Measurements from ENCODE around the gene CACNA1S. TPM values are rescaled to one million over a fixed set of nuclear protein-coding genes. Genes with fewer than 3 reads are reported as not detected.

CACNA1S gene
- total RNA-seq, 1 experiment from 2014 or later = not detected

DNA sequence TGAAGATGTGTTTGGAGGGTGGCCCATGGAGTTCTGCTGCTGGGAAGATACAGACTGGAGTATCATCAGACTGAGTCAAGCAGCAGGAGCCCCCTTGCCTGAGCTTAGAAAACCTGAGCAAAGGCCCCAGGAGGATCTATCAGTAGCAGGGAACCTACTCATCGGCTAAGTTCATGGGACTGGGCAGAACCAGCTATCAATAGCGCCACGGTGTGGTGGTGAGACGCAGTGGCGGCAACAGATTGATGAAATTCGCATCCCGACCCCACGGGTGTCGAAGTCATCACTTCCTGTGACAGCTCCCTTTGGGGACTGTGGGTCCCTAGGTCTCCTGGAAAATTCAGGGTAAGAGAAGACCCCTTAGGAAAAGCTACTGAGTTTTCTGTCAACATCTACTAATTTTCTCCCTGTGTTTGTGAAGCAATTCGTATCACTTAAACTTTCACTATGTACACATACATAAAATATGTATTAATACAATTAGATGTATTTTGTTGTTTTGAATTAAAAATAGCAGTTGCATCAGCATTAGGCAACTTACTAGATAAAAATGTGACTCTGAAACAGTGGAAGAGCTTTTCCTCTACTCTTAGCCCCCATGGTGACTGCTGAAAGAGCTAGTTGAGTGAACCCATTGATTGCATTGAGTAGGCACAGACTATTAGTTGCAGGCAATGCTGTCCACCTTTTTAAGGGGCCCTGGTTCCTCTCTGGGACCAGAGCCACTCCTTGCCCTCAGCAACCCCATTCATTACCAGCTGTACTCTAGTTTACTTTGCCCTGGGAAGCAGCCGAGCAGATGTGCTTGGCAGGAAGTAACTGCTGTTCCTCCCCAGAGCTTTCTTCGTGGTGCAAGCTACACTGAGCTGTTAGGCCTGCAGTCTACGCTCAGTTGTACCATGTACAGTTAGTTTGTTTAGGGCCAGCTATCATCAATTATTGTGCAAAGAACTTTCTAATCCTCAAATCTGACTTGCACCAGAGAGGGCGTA lies 7.3 kb upstream of the CACNA1S start:
- peak; percentile 36 for DNase-seq (ENCODE audit: low read depth)

DNA sequence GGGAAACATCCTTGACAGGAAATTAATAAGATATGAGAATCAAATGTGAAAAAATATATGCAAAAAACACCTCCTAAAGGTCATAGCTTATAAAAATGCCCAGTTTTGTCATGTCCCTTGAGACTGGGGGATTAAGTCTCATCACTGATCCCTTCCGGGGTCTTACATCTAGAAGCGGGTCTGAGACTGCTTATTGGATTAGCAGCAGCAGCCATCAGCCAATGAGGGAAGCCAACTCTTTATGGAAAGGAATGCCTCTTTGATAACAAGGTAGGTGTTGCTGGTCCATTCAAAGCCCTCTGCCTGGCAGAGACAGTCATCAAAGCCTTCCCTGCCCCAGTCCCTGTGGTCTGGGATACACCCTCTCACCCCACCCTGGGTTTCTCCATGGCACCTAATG lies 3.9 kb upstream of the CACNA1S start:
- no peak for DNase-seq (ENCODE audit: low read depth)

DNA sequence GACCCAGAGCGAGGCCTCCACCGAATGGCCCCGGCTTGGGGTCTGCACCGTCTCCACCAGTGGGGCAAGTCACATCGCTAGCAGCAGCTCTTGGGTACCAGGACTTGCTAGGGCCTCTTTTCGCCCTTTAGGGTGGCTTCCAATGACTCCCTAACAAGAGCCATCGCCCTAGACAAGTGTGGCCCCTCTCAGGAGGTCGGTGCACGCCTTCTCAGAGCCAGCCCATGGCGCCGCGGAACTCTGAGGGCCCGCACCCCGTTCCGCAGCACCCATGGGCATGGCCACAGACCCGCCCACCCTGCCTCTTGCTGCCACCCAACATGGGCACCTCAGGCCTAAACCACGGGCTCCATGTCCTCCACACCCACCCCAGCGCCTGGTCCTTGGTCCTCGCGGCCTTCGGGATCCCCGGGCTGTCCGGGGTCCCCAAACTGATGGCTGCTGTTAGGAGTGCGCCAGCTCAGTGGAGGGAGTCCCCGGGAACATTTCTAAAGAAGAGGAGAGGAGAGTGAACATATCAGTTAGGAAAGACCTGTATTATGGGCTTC lies 3.2 kb upstream of the CACNA1S start:
- DNase-seq (ENCODE audit: low read depth) = no peak

DNA sequence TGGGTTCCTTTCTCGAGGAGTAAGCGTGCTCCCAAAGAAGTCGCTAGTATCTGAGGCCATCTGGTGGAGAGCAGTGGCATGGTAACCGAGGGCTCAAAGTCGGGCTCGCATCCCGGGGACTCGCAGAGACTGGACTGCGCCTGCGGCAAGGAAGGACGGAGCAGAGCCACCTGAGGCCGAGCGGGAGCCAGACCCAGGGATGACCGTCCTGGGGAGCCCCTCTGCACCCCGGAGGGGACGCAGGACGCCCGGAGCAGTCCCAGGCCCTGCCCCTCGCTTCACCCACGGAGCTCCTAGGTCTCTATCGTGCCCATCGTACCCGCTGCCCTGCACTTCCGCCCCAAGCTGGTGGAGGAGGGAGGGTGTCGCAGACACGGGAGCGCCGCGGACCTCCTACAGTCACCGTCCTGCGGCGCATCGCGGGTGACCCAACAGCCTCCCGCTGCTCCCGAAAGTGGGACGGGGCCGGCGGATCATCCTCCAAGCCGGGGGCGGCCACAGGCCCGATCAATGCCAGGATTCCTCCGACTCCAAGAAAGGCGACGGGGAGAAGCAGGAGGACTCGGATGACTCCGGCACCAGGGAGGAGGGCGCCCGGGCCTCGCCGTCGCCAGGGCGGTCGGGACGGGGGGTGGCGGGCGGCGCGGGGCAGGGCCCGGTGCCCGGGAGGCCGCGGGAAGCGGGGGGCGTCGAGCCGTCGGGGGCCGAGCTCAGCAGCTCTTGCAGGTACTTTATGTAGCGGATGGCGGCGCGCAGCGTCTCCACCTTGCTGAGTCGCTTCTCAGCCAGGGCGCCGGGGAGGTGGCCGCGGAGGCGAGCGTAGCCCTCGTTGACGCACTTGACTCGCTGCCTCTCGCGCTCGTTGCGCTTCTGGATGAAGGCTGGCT lies 2.3 kb upstream of the CACNA1S start:
- peak; percentile 87 for DNase-seq (ENCODE audit: low read depth)

DNA sequence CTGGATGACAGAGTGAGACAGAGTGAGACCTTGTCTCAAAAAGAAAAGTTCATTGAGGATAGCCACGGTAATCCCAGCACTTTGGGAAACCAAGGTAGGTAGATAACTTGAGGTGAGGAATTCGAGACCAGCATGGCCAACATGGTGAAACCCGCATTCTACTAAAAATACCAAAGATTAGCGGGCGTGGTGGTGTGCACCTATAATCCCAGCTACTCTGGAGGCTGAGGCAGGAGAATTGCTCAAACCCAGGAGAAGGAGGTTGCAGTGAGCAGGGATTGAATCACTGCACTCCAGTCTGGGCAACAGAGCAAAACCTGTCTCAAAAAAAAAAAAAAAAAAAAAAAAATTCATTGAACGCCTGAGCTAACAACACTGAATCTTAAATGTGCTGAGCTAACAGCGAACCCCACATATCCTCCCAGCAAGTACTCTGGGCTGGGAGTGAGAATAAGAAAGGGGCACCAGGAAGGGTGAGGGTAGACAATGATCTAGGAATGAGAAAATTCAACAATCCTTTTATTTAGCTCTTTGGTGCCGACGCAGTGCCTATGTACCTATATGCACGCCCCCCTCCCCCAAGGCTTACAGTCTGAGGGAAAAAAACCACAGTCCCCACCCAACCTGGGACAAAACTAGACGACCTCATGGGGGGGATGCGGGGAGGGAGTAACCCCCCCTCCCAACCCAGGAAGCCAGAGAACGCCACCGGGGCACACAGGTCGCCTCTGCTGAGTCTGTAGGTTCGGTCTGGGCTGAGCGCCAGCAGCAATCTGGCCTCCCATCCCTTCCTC lies 1.4 kb upstream of the CACNA1S start:
- no peak for DNase-seq (ENCODE audit: low read depth)

DNA sequence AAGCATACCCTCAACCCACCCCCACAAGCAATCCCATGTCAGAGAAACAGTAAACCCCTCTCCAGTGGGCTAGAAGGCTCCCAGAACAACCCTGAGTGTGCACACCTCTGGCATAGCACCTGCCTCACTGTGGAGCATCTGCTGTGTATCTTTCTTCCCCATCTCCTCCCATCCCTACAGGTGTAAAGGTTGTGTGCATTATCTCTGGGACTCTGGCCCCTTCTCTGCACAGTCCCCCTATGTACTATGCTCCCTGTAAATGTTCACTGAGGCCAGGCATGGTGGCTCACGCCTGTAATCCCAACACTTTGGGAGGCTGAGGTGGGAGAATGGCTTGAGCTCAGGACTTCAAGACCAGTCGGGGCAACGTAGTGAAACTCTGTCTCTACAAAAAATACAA lies 700 bp upstream of the CACNA1S start:
- no peak for DNase-seq (ENCODE audit: low read depth)

DNA sequence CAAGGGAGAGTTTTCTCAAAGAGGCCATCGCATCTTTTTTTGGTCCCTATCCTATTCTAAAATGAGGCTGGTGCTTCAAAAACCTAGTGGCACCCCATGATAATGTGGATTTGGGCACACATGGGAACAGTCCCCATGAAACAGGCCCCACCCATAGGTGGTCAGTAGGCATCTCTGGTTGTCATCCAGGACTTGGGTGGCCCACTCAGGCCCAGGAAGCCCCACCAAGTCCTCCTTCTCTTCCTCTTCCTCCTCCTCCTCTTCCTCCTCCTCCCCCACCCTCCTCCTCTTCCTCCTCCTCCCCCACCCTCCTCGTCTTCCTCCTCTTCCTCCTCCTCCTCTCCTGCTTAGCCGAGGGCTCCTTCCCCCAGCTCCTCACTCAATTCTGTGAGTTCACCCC lies 554 bp downstream of the CACNA1S start:
- DNase-seq (ENCODE audit: low read depth) = no peak

DNA sequence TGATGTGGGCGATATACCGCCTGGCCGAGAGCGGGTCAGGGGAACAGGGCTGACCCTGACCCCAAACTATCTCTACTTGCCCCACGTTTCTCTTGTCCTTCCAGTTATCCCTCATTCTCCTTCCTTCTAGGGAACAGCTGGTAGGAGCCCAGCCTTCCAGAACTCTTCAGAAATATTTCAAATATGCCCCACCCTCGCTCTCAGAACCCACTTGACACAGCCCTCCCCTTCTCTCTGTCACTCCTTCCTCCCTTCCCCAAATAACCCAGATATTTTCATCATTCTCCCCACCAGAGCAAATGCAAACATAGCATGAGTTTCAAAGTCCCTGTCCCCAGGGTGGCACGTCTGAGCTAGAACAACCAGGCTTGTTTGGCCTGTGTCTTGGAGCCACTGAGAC lies 1.1 kb downstream of the CACNA1S start:
- DNase-seq (ENCODE audit: low read depth) = no peak

DNA sequence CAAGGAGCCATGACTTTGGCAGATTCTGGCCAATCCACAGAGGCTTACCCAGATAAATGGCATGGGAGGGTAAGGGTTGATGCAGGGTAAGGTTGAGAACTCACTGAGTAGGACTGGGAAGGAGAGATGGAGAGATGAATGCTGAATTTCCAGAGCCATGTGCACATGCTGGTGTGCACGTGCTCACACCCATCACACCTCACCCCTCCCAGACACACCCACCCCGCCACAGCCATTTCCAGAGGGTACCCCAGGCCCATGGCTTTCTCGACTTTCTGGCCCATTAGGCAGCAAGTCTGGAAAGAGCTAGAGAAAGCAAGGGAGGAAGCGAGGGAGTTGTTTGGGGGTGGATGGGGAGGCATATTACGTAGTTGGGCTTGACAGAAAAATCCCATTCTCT lies 1.6 kb downstream of the CACNA1S start:
- DNase-seq (ENCODE audit: low read depth) = no peak

DNA sequence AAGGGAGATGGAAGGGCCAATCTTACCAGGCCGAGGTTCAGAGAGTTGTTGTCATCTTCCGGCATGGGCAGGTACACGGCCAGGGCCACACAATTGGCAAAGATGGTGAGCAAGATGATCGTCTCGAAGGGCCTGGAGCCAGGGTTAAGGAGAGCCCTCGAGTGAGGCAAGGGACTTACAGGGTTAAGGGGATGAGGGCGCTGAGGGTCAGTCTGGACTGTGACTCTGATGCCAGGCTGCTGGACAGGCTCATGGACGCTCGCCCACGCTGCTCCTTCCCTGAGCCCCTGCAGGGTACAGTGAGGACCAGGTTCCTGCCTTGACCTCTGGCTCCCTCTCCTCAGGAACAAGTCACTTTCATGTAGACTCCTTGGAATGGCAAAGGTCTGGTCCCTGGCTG lies 2.1 kb downstream of the CACNA1S start:
- DNase-seq (ENCODE audit: low read depth) = no peak

DNA sequence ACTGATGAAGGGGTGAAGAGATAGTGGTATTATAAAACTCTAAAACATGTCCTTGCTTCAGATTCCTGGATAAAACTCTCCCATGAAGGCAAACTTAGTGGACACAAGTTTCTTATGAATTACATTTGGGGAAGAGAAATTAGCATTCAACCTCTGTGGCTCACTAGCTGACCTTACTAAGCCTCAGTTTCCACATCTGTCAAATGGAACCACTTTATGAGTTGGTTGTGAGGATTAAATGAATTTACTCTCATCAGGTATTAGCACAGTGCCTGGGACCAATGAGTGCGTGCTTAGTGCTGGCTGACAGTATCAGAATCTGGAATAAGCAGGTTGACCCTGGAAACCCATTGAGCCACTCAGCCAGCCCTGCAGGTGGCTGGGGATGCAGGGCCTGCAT lies 2.6 kb downstream of the CACNA1S start:
- no peak for DNase-seq (ENCODE audit: low read depth)

DNA sequence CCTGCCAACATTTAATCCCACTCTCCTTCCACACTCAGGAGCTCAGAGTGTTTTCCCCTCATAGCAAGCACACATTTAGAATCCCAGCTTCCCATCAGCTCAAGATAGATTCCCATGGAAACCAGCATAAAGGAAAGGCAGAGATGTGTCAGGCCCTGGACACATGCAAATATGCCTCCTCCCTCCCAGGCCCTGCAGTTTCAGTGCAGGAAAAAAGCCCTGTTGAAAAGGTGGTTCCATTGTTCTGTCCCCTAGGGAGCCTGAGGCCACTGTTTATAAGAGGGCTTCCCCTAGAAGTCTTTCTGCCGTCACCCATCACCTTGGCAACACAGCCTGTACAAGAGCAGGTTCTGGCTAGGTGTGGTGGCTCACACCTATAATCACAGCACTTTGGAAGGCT lies 3.6 kb downstream of the CACNA1S start:
- no peak for DNase-seq (ENCODE audit: low read depth)

DNA sequence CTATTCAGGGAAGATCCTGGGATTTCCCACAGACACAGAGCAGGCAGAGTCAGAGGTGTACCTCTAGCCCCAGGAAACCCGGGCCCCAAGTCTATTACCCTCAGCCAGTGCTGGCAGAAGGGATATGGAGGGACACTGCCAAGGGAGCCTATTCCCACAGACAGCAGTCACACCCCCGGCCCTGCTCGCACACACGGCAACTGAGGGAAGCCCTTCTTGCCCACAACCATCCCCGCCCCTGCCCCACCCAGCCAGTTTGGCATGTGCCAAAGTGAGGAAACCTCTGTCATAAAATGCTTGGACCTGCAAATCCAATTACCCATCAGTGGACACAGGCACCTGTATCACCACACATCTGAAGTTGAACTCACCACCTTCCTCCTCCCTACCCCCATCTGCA lies 6.5 kb downstream of the CACNA1S start:
- DNase-seq (ENCODE audit: low read depth) = no peak

DNA sequence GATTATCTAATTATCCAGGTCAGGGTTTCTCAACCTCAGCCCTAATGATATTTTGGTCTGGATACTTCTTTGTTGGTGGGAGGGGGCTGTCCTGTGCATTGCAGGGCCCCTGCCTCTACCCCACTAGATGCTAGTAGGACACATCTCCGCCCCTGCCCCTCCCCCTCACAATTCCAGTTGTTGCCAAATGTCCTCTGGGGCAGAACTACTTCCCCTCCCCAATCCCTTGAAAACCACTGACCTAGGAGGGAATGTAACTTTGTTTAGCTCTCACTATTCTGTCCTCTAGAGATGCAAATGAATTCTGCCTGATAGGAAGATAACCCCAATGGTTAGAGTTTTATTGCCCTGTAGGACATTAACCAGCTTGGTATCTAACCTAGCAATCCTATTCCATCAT lies 8.1 kb downstream of the CACNA1S start:
- no peak for DNase-seq (ENCODE audit: low read depth)

DNA sequence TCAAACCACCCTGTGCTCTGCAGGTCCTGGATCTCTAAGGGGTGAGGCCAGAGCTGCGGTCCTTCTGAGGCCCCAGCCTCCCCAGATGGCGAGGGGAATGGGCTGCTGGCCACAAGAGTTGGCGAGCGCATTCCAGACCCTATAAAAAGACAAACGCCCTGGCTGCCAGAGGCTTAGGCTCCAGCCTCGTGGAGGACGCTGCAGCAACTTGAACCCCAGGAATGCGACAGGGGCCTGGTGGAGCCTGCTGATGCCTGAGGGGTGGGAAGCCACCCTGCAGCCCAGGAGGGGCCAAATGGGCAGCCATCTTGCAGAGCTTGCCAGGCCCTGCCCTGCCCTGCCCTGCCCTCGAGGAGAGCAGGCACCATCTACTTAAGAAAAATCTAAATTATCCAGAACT lies 8.6 kb downstream of the CACNA1S start:
- DNase-seq (ENCODE audit: low read depth) = no peak

DNA sequence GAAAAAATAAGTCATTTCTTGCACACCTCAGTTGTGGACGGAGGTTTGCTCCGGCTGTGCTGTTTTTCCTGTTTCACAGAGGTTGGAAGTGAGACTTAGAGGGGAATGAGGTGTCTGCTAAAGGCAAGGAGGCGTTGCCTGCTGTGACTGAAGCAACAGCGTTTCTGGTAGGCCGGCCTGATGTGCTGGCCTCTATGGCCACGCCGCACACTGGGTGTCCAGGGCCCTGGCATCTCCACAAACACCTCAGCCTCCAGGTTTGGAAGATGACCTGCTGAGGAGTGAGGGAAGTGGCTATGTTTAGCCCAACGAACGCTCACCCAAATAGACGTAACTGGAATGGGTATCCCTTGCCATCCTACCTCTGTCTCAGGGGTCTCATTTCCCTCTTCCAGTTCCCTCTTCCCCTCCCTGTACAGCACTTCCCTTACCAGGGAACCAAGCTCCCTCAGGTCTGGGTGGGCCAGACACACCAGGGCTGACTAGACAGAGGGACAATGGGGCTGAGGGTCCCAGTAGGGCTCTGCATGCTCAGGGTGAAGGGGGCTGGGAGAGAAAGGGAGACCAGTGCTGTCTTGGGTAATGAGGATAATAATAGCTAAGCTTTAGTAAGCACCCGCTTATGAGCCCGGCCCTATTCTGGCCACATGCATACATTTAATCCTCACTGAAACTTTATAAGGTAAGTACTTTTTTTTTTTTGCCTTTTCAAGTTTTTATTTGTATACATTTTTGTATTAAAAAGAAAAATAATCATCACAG lies 11.9 kb downstream of the CACNA1S start:
- DNase-seq (ENCODE audit: low read depth) = no peak

DNA sequence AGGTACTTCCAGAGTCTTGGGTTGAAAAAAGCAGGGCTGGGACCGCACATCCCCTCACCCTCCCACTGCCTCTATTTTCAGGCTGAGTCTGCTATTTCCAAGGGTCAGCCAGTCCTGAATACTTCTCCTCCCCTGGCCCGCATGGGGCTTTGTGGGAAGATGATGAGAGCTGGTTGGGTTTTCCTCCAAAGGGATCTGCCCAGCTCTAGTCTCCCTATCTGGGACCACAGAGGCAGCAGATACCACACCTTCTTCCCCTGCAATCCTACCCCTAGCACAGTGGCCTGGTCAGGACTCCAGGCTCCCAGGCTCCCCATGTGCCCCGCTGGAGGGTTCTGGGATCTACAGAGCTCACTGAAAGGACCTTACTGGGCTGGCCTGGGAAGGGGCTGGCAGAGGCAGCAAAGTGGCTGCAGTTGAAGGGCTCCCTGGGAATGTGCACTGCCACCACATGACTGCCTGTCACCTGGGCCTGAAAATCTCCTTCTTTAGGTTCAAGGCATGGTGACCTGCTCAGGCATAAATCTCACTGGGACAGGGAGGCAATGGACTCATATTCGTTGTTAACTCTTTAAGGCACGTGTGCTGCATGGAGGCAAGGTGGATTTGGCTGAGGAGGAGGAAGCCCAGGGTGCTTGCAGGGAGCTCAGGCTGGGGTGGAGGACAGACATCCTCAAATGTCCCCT lies 13.1 kb downstream of the CACNA1S start:
- no peak for DNase-seq (ENCODE audit: low read depth)

DNA sequence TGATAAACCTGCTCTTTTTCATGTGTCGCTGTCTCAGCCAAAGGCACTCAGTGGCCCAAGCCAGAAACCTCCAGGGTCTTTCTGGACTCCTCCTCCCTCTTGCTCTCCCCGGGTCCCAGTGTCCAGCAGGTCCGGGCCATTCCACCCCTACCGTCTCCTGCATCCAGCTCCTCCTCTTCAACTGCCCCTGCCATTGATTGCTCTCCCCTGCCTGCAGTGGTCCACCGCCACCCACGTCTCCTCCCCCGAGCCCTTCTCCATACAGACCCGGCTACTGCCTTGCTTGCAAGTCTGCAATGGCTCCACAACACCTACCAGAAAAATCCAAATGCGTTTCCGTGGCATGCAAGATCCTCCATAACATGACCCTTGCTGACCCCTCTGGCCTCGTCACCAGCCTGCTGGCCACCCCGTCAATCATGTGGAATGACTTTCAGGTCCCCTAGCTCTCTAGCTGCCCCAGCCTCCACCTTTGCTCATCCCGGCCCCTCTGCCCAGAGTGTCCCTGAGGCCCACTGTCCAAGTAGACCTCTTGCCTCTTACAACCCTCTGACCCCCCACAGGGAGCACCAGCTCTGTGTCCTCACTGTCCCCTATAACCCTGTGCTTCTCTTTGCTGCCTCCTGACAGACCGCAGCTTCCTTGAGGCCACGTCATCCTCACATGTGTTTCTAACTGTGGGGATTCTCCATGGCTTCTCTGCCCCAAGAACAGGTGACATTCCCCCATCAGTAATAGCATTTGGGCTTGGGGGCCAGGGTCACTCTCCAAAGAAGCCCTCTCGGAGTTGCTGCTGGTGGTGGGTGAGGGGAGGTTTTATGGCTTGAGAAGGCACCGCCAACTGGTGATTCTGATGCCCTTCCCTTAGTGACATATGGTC lies 15.0 kb downstream of the CACNA1S start:
- DNase-seq (ENCODE audit: low read depth) = peak; percentile 46

DNA sequence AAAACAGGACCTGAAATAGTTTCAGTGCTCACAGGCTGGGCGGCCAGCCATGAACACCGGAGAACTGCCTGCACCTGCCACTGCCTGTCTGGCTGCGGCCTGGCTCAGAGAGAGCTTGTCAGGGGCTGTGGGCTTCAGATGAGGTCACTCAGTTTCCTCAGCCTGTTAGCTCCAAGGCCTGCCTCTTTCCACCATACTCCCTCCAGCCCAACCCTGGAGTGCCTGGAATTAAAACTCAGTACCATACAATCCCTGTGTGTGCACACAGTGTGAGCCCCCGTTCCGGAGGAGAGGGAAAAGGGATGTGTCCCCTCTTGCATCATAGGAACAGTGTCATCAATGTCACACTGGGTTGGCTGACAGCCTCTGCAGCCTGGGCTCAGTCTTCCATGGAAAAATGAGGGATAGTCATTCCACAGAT lies 16.2 kb downstream of the CACNA1S start:
- no peak for DNase-seq (ENCODE audit: low read depth)

Data from HT1080 (cell line).